Stimulated activated naive CD8-positive, alpha-beta T cell treated with anti-CD3 and anti-CD28 coated beads, Interleukin-15, amount 100 ng/mL, for 72 hours (primary cell): ENCODE measurements around the gene DLGAP1.
A peak's percentile ranks its signal among the peaks of the same experiment; 100 is the strongest.
"Not testable (repeated sequence)": the region's sequence is repeated elsewhere in the genome, so short reads cannot be mapped to it uniquely, and the experiment has no call there.

Source experiments
- ATAC-seq: fragments of 150-1000 bp; cut with Tn5 transposase; 2 replicates; pipeline ENCODE4 v1.10.0; 2021; ENCODE audit warnings: mild to moderate bottlenecking, moderate library complexity
- DNase-seq, 2 donors: peaks; one replicate each; pipeline ENCODE4 v3.0.0; 2021 to 2022
- H3K27ac Mint-ChIP-seq, 2 donors: one replicate each; pipeline ENCODE4 v1.8.0; 2022; ENCODE audit warnings: mild to moderate bottlenecking in 2 of 2, mixed read lengths in 2 of 2, moderate library complexity in 2 of 2
- H3K27me3 Mint-ChIP-seq: one replicate; pipeline ENCODE4 v1.8.0; 2022; ENCODE audit warnings: mixed read lengths
- H3K4me1 Mint-ChIP-seq: one replicate; pipeline ENCODE4 v1.8.0; 2022; ENCODE audit warnings: mild to moderate bottlenecking, mixed read lengths
- H3K4me3 Mint-ChIP-seq, 2 donors: one replicate each; pipeline ENCODE4 v1.8.0; 2022; ENCODE audit warnings: mild to moderate bottlenecking in 2 of 2, mixed read lengths in 2 of 2, moderate library complexity in 1 of 2
- H3K9me3 Mint-ChIP-seq, 2 donors: one replicate each; pipeline ENCODE4 v1.8.0; 2022; ENCODE audit warnings: mixed read lengths in 2 of 2

The DLGAP1 gene

DNA sequence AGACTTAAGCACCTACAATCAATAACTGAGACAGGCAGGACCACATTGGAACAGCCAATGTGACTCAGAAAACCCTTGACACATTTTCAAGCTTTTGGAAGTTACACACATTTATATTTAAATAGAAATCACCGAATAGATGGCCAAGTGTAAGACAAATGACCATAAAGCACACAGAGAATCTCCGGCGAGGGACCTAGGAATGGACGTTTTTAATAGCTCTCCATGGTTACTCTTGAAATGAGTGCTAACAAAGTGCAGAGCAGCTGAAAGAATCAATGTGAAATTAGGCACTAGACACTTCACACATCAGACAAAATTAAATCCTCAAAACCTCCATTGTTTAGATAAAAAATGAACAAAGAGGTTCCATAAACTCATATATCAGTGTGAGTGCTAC lies 376.9 kb downstream of the DLGAP1 start:
- DNase-seq = no peak
- no peak for ATAC-seq
- H3K4me1 Mint-ChIP-seq = no peaks in the 10 kb centered on the region
- no peak overlapping the region for H3K4me3 Mint-ChIP-seq
- no peak overlapping the region for H3K27ac Mint-ChIP-seq
- no peaks in the 10 kb centered on the region for H3K9me3 Mint-ChIP-seq
- H3K27me3 Mint-ChIP-seq = peaks cover 7% of the 10 kb centered on the region

DNA sequence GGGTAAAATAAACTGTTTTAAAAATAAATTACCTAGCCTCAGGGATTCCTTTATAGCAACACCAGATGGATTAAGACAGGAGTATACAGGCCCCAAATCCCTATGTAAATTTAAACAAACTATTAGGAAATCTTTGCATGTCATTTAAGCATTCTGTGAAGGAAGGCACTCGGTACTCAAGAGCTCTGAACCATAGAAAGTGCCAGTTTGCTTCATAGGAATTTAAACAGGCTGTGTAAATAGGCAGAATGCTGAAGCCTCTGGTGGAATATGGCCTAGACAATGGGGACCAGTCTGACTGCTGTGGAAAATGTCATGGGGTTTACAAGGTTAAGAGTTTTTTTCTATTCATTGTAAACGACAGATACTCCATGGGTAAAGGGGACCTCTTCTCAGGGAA lies 377.4 kb downstream of the DLGAP1 start:
- no peak overlapping the region for H3K4me3 Mint-ChIP-seq
- no peak overlapping the region for H3K27ac Mint-ChIP-seq
- H3K4me1 Mint-ChIP-seq = no peaks in the 10 kb centered on the region
- H3K27me3 Mint-ChIP-seq = peaks cover 7% of the 10 kb centered on the region
- no peak for ATAC-seq
- H3K9me3 Mint-ChIP-seq = no peaks in the 10 kb centered on the region
- DNase-seq = no peak

DNA sequence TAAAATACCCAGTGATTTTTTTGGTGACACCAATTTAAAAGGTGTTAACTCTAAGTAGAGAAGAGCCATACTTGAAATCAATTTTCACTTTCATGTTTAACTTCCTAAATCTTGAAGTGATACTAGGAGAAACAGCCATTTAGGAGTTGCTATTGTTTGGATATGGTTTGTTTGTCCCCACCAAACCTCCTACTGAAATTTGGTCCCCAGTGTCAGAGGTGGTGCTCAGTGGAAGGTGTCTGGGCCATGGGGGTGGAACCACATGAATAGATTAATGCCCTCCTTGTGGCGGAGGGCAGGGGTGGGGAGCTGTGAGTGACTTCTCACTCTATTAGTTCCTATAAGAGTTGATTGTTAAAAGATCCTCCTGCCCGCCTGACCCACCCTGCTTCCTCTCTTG lies 377.9 kb downstream of the DLGAP1 start:
- Mint-ChIP-seq H3K4me3 (no peak overlapping the region), H3K4me1 (no peaks in the 10 kb centered on the region), H3K27ac (no peak overlapping the region), H3K27me3 (peaks cover 7% of the 10 kb centered on the region), H3K9me3 (no peaks in the 10 kb centered on the region)
- DNase-seq (no peak), ATAC-seq (no peak)

DNA sequence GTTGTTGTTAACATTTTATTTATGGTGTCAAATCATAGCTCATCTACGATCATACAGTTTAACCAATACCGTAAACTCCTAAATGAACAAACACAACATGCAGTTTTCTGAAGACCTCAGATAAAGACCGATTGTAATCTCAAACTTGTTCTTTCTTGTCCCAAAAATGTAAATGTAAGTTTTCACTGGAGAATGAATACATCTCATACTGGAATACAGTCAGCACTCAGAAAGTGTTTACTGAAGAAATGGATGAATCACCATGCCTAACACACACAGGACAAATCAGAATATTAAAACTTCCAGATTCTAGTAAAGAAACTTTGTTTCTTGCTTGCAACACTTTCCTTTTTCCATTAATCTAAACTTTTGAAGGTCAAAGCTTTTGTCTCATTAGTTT lies 380.5 kb downstream of the DLGAP1 start:
- Mint-ChIP-seq H3K4me3 (no peak overlapping the region), H3K9me3 (no peaks in the 10 kb centered on the region), H3K4me1 (no peaks in the 10 kb centered on the region), H3K27ac (no peak overlapping the region), H3K27me3 (no peaks in the 10 kb centered on the region)
- ATAC-seq = no peak
- no peak for DNase-seq

DNA sequence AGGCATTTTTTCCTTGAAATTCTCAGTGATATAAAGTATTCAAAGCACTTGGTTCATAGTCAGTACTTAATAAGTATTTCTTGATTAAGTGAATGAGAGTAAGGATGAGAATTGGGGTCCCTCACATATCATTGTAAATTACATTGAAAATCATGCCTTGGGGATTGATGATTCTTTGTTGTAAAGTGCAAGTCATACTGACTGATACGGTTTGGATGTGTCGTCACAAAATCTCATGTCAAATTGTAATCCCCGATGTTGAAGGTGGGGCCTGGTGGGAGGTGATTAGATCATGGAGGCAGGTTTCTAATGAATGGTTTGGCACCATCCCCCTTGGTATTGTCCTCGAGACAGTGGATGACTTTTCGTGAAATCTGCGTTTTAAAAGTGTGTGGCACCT lies 385.9 kb downstream of the DLGAP1 start:
- Mint-ChIP-seq H3K27me3 (peaks cover 12% of the 10 kb centered on the region), H3K9me3 (no peaks in the 10 kb centered on the region), H3K4me3 (no peak overlapping the region), H3K27ac (no peak overlapping the region), H3K4me1 (no peaks in the 10 kb centered on the region)
- DNase-seq = no peak
- no peak for ATAC-seq

DNA sequence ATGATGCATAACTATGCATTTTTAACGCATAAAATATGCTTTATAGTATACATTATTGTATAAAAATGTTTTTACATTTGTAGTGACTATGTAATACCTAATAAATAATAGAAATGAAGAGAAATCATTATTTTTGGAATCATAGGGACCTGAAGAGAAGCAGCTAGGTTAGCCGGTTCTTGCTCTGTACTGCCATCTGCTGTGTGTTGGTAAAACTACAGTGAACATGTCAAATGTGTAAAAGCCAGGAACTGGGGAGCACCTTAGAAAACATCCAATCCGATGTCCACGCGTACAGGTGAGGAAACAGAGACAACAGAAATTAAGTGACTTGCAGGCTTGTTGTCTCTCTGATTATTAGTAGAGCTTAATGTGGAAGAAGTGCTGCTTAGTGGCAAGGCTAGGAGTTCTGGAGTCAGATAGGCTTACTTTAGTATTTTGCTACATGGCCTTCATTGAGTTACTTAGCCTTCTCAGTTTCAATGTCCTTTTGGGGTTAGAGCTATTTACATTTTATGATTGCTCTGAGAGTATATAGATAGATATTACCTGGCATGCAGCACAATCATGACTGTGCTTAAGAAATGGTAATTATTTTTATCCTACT lies 386.5 kb downstream of the DLGAP1 start:
- DNase-seq (peak; percentile 14 to 26), ATAC-seq (peak; percentile 50)

DNA sequence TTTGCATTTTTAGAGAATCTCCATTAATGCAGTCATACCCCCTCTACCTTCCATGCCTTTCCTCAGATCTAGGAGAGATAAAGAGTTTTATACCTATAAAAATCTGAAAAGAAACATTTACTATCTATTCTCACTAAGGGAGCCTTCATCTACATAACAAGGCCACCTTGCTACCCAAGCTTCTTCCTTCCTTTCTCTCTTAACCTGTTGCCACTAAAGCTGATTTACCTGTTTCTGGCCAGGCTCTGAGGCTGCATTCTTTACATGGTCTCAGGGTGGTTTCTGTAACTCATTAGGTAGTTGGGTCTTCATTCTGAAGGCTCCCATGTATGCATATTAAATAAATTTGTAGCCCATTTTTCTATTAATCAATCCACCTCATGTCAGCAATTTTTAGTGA lies 391.6 kb downstream of the DLGAP1 start:
- H3K4me1 Mint-ChIP-seq = no peaks in the 10 kb centered on the region
- no peak overlapping the region for H3K27ac Mint-ChIP-seq
- H3K4me3 Mint-ChIP-seq = no peak overlapping the region
- no peak for DNase-seq
- no peak for ATAC-seq
- peaks cover 12% of the 10 kb centered on the region for H3K27me3 Mint-ChIP-seq
- H3K9me3 Mint-ChIP-seq = peaks cover 17 to 18% of the 10 kb centered on the region in 2 donors

More for the DNA sequence above, 386.5 kb downstream of the DLGAP1 start:
- H3K27ac Mint-ChIP-seq = no peak overlapping the region
- H3K27me3 Mint-ChIP-seq = peaks cover 12% of the 10 kb centered on the region
- H3K4me1 Mint-ChIP-seq = no peaks in the 10 kb centered on the region
- H3K4me3 Mint-ChIP-seq = no peak overlapping the region
- no peaks in the 10 kb centered on the region for H3K9me3 Mint-ChIP-seq

DNA sequence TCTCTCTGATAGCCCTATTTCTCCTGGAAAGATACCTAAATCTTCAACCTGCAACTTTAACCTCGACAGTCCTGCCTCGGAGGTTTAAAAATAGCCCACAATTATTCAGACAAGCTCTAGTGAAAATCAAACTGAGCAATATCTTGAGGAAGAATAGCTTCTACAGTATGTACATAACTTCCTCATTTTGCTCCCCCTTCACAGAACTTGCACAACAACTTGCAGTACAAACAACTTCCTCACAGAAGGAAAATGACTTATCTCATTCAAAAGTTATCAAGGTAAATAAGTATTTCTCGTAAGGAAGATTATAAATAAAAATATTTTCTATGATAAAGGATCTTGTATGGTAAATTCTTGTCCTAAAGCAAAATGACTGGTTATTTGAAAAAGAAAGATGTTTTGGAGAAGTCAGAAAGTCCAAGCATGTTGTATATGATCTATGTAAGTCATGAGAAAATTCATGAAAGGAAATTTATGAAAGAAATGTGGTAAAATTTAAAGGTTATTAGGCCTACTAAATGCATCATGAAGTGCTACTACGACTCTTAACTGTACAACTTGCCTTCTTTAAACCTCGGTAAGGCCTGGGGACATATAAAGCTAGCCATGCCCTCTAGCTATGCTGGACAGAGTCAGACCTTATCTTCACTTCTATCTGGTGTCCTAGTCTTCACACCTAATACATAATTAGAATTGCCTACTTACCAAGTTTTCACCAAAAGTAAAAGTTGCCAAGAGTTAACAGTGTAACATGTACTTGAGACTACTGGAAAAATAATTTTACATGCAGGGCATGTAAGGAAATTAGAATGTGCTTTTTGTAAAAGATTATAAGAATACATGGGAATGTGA lies 394.5 kb downstream of the DLGAP1 start:
- no peak overlapping the region for H3K4me3 Mint-ChIP-seq
- DNase-seq = no peak
- H3K9me3 Mint-ChIP-seq = peaks cover 20 to 21% of the 10 kb centered on the region in 2 donors
- no peak overlapping the region for H3K27ac Mint-ChIP-seq
- no peak for ATAC-seq
- H3K27me3 Mint-ChIP-seq = no peaks in the 10 kb centered on the region
- H3K4me1 Mint-ChIP-seq = no peaks in the 10 kb centered on the region

DNA sequence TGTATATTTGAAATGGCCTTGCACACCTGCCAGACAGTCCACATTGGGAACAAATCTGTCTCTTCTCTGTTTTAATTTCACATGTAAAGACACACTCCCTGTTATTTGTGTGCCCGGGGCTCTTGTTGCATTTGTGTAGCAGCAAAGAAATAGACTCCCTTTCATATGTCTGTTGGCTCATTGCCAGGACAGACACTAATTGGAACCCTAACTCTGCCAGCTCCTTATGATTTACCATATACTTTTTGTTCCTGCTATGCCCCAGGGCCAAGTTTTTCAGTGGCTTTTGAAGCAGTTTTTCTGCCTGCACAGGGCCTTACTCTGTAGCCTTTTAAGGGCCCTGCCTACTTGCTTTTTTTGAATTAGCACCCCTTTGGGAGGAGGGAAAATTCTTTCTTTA lies 396.9 kb downstream of the DLGAP1 start:
- H3K27me3 Mint-ChIP-seq = no peaks in the 10 kb centered on the region
- peaks cover 20 to 24% of the 10 kb centered on the region in 2 donors for H3K9me3 Mint-ChIP-seq
- ATAC-seq = no peak
- H3K27ac Mint-ChIP-seq = no peak overlapping the region
- DNase-seq = no peak
- no peaks in the 10 kb centered on the region for H3K4me1 Mint-ChIP-seq
- H3K4me3 Mint-ChIP-seq = no peak overlapping the region

DNA sequence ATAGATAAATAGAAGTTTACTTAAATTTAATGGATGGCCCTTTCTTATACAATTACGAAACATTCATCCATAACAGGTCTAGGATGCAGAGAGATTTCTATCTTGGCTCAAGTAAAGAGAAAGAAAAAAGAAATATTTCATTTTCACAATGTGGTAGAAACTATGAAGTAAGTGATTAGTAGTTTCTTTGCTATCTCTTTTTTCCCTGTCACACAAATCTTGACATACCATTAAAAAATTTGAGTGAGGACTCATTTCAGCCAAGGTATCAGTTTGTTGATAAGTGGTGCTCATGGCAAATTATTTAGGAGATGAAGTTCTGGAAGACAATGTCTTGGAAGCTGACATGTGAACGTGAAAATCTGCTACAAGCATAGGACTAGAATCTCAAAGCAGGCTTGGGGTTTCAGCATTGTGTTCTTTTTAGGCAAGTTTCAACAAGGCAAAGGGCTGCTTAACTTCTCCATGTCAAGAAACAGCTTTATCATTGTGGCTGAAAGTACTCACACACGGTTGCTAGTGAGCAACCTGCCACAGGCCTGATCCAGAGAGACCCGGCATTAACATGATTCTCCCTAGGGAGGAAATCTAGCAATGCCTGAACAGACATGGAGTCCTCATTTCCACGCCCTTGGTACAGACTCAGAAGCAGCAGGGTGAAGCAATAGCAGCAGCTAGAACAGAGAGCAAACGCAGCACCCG lies 414.6 kb downstream of the DLGAP1 start:
- no peaks in the 10 kb centered on the region for H3K27me3 Mint-ChIP-seq
- no peak overlapping the region for H3K27ac Mint-ChIP-seq
- DNase-seq (no peak), ATAC-seq (no peak)
- no peaks in the 10 kb centered on the region for H3K4me1 Mint-ChIP-seq
- H3K4me3 Mint-ChIP-seq = no peak overlapping the region
- no peaks in the 10 kb centered on the region for H3K9me3 Mint-ChIP-seq

DNA sequence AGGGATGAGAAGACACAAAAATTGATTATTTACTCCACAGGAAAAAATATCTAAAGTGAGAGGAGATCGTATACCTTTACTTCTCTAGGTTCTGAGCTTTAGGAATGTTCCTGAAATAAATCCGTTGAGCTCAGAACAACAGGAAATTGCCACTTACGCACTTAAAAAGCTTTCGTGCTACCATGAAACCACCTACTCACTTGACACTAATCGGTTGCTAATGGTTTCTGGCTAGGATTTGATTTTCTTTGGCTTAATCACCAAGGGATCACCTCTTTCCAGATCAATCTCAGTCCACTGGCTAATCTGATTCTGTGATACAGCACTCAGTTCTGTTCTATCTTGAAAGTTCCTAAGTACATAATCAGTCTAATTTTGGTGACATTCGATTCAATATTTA lies 419.6 kb downstream of the DLGAP1 start:
- H3K27ac Mint-ChIP-seq = no peak overlapping the region
- no peak overlapping the region for H3K4me3 Mint-ChIP-seq
- H3K27me3 Mint-ChIP-seq = no peaks in the 10 kb centered on the region
- DNase-seq (no peak), ATAC-seq (no peak)
- peaks cover 0 to 7% of the 10 kb centered on the region in 2 donors for H3K9me3 Mint-ChIP-seq
- no peaks in the 10 kb centered on the region for H3K4me1 Mint-ChIP-seq

DNA sequence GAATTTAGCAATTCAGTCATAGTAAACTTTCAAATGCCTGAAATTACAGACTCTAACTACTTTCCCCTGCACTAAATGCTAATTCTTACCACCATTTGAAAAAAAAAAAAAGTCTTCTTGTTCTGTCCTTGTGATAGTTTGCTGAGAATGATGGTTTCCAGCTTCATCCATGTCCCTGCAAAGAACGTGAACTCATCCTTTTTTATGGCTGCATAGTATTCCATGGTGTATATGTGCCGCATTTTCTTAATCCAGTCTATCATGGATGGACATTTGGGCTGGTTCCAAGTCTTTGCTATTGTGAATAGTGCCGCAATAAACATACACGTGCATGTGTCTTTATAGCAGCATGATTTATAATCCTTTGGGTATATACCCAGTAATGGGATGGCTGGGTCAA lies 420.3 kb downstream of the DLGAP1 start:
- not testable (repeated sequence) for H3K27ac Mint-ChIP-seq, H3K27me3 Mint-ChIP-seq

DNA sequence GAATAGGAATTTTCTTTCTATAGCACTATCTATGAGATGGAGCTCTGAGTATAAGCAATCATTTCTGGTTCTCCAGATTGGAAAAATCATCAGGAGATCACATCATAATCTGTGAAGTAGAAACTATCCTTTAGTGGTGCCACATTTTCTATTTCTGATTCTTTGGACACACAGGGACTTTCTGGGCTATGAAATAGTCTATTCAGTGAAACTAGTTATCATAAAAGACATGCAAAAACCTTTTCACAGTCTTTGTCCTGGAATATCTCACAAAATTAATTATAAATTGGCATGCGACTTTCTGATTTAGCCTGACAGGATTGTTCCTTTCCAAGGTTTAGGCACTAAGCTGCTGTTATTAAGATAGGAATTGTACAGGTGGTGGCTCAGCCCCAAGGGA lies 428.6 kb downstream of the DLGAP1 start:
- DNase-seq (no peak), ATAC-seq (no peak)
- H3K27ac Mint-ChIP-seq = no peak overlapping the region
- peaks cover 7 to 12% of the 10 kb centered on the region in 2 donors for H3K9me3 Mint-ChIP-seq
- H3K4me3 Mint-ChIP-seq = no peak overlapping the region
- H3K27me3 Mint-ChIP-seq = no peaks in the 10 kb centered on the region
- H3K4me1 Mint-ChIP-seq = no peaks in the 10 kb centered on the region

More for the DNA sequence above, 420.3 kb downstream of the DLGAP1 start:
- H3K4me1 Mint-ChIP-seq, H3K9me3 Mint-ChIP-seq, DNase-seq, H3K4me3 Mint-ChIP-seq, ATAC-seq: not testable (repeated sequence)

DNA sequence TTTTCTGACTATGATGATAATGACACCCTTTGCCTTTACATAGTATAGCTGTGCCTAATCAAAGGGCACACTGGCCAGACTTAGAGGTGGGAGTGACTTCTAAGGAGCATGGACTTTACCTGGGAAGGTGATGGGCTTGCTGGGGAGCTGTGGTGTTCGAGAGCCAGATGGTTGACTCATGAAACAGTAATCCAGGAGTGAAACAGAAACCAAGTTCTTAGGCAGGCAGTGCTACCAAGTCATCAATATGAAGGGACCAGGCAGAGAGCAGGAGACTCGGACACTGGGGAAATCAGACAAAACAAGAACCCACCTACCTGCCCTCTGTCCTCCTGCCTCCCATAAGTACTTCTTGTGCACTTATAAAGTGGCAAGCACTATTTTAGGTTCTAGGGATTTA lies 430.4 kb downstream of the DLGAP1 start:
- H3K27me3 Mint-ChIP-seq = no peaks in the 10 kb centered on the region
- DNase-seq (no peak), ATAC-seq (no peak)
- H3K4me3 Mint-ChIP-seq = no peak overlapping the region
- H3K27ac Mint-ChIP-seq = no peak overlapping the region
- H3K9me3 Mint-ChIP-seq = peaks cover 6 to 12% of the 10 kb centered on the region in 2 donors
- H3K4me1 Mint-ChIP-seq = no peaks in the 10 kb centered on the region

DNA sequence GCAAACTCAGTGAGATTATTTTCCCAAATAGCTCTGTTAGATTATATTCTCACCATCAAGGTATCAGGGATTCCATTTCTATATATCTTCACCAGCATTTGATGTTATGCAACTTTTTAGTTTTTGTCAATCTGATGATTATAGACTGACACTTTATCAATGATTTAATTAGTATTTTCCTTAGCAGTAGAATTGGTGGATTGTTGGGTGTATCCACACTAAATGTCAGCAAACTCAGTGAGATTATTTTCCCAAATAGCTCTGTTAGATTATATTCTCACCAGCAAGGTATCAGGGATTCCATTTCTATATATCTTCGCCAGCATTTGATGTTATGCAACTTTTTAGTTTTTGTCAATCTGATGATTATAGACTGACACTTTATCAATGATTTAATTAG lies 432.4 kb downstream of the DLGAP1 start:
- not testable (repeated sequence) for DNase-seq, H3K4me3 Mint-ChIP-seq, H3K27ac Mint-ChIP-seq, ATAC-seq, H3K27me3 Mint-ChIP-seq, H3K4me1 Mint-ChIP-seq
- H3K9me3 Mint-ChIP-seq = peaks cover 6 to 12% of the 10 kb centered on the region in 2 donors

DNA sequence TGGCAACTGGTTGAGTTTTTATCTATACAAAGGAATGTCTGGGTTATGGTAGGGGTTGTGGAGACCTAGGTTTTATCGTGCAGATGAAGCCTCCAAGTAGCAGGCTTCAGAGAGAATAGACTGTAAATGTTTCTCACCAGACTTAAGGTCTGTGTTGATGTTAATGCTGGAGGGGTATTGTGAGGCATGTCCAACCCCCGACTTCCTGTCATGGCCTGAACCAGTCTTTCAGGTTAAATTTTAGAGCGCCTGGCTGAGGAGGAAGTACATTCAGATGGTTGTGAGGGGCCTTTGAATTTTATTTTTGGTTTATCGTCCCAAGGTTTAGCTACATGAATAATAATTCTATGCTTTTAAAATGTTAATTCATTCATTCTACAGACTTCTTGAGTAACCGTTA lies 435.1 kb downstream of the DLGAP1 start:
- Mint-ChIP-seq H3K4me1 (no peaks in the 10 kb centered on the region), H3K4me3 (no peak overlapping the region), H3K27ac (no peak overlapping the region), H3K9me3 (peaks cover 6 to 12% of the 10 kb centered on the region in 2 donors), H3K27me3 (no peaks in the 10 kb centered on the region)
- DNase-seq (no peak), ATAC-seq (no peak)
